Measurements from ENCODE around the gene TMEM98. TPM values are rescaled to one million over a fixed set of nuclear protein-coding genes. Genes with fewer than 3 reads are reported as not detected.

Gene TMEM98
- total and polyA plus RNA-seq, 9 donors: 112 to 399 (median 157) TPM

DNA sequence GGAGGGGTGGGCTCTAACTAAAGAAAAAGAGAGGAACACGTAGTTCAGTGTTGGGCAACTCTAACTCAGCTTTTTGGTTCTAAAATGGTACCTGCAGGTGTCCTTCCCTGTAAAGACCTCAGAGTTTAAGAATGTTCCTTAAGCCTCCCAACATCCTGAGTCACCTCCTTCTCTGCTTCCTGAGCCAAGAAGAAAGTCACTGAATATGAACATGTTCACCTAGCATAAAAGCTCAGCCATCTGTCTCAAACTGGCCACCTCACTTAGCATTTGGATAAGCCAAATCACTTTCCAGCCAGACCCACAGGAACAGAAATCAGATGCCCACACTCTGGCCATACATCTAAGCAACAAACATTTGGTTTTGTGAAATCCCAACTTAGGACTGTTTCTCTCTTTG, 3.7 kb downstream of the TMEM98 start:
- Histone ChIP-seq H3K27ac (no peak overlapping the region), H3K4me1 (ENCODE audit: insufficient read depth) (peaks cover 17% of the 10 kb centered on the region), H3K4me3 (no peak overlapping the region), H3K27me3 (no peaks in the 10 kb centered on the region), H3K9me3 (no peaks in the 10 kb centered on the region), H3K36me3 (no peaks in the 10 kb centered on the region)
- WGBS, 3 donors: 70 to 86% (median 82%) methylated on average over 1 of the region's 1 CpG
- TF ChIP-seq POLR2A (IDR thresholded peaks at IDR 0.05) (no peak), EP300 (IDR thresholded peaks at IDR 0.05) (no peak)
- TF ChIP-seq, protein P1, sequence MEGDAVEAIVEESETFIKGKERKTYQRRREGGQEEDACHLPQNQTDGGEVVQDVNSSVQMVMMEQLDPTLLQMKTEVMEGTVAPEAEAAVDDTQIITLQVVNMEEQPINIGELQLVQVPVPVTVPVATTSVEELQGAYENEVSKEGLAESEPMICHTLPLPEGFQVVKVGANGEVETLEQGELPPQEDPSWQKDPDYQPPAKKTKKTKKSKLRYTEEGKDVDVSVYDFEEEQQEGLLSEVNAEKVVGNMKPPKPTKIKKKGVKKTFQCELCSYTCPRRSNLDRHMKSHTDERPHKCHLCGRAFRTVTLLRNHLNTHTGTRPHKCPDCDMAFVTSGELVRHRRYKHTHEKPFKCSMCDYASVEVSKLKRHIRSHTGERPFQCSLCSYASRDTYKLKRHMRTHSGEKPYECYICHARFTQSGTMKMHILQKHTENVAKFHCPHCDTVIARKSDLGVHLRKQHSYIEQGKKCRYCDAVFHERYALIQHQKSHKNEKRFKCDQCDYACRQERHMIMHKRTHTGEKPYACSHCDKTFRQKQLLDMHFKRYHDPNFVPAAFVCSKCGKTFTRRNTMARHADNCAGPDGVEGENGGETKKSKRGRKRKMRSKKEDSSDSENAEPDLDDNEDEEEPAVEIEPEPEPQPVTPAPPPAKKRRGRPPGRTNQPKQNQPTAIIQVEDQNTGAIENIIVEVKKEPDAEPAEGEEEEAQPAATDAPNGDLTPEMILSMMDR (IDR thresholded peaks at IDR 0.05): no peak
- no peak for DNase-seq
- intact Hi-C loops (cut with DNase I): loop anchor here in 1 of 4 donors (10.0 kb wide), 1 partner anchor 447 kb away; the partner anchor contains the start of gene CDK5R1

DNA sequence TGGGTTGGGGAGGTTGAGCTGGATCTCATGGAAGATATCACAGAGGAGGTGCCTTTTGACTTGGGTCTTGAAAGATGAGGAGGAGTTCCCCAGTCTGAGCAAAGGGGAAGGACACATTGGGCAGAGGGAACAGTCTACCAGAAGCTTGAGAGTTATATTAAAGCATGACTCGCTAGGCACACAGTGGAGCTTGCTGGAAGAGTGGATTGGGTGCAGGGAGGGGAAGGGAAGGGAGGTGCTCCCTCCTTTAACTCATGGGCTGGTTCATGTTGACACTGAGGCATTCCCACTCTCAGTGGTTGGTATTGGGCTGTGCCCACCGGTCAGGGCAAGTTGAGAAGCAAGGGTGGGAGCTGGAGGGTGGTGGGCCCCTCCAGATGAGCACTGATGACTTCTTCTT, 5.9 kb downstream of the TMEM98 start:
- Histone ChIP-seq H3K27me3 (no peaks in the 10 kb centered on the region), H3K27ac (no peak overlapping the region), H3K36me3 (no peaks in the 10 kb centered on the region), H3K4me1 (ENCODE audit: insufficient read depth) (peaks cover 16% of the 10 kb centered on the region), H3K4me3 (no peak overlapping the region), H3K9me3 (no peaks in the 10 kb centered on the region)
- no peak for DNase-seq
- intact Hi-C loops (cut with DNase I): loop anchor here in 1 of 4 donors (10.0 kb wide), 1 partner anchor 449 kb away; the partner anchor contains the start of gene CDK5R1
- WGBS, 3 donors: 82 to 91% (median 88%) methylated on average over 2 of the region's 2 CpGs
- no peak for TF ChIP-seq POLR2A (IDR thresholded peaks at IDR 0.05)
- no peak for TF ChIP-seq EP300 (IDR thresholded peaks at IDR 0.05)
- TF ChIP-seq, protein P1 (IDR thresholded peaks at IDR 0.05): no peak

DNA sequence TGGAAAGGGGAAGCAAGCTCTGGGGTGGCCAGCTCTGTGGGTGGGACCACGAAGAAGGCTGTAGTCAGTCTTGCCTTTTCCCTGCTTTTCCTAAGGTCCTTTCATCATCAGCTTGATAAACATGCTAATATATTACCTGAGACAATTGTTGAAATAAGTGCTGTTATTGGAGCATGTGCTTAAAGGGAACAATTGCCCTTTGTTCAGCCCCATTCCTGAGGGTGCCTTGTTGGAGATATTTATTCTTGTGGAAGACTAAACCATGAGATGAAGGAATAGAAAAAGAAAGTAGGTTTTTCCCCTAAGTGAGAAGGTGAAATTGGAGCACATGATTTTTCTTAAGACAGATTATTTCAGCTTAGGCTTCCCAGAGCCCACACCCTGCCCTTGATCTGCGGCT, 7.8 kb downstream of the TMEM98 start:
- H3K36me3 ChIP-seq: no peaks in the 10 kb centered on the region
- H3K9me3 ChIP-seq: no peaks in the 10 kb centered on the region
- peak overlapping the region in 1 of 2 donors; percentile 78 for H3K27ac ChIP-seq
- WGBS, 3 donors: 66 to 77% (median 69%) methylated on average over 2 of the region's 2 CpGs
- DNase-seq: no peak
- no peaks in the 10 kb centered on the region for H3K27me3 ChIP-seq
- TF ChIP-seq EP300 (IDR thresholded peaks at IDR 0.05) (no peak), POLR2A (IDR thresholded peaks at IDR 0.05) (no peak)
- TF ChIP-seq, protein P1 (IDR thresholded peaks at IDR 0.05): no peak
- no peak overlapping the region for H3K4me3 ChIP-seq
- intact Hi-C loops (cut with DNase I): loop anchor here in 1 of 4 donors (10.0 kb wide), 1 partner anchor 451 kb away; the partner anchor contains the start of gene CDK5R1
- peaks cover 11% of the 10 kb centered on the region for H3K4me1 ChIP-seq (ENCODE audit: insufficient read depth)

DNA sequence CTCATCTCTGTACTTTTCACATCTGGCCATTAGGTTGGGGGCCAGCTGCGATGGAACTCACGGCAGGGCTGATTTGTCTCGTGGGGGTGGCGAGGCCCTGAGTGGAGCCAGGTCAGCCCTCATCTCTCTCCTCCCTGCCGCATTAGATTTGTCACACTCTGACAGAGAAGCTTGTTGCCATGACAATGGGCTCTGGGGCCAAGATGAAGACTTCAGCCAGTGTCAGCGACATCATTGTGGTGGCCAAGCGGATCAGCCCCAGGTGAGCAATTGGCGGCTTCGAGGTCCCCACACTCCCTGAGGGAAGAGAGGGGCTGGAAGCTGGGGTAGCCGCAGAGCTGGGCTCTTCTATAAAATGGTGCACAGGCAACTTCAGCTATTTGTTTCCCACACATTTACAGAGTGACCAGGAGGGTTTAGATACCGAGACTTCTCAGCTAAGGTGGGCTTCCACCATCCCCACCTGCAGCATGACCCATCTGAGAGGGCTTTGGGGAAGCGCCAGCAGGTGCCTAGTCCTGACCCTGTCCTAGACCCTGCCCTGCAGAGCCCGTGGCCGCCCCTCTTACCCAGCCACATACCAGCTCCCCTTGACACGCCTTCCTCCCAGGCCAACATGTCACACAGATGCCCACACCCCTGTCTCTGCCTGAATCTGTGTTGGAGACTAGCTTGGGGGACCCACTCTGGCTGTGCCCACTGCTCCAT, 8.4 kb downstream of the TMEM98 start:
- H3K27ac ChIP-seq: peak overlapping the region; percentile 76 to 78
- H3K9me3 ChIP-seq: no peaks in the 10 kb centered on the region
- peaks cover 11% of the 10 kb centered on the region for H3K4me1 ChIP-seq (ENCODE audit: insufficient read depth)
- H3K27me3 ChIP-seq: no peaks in the 10 kb centered on the region
- no peak for TF ChIP-seq EP300 (IDR thresholded peaks at IDR 0.05)
- TF ChIP-seq POLR2A (IDR thresholded peaks at IDR 0.05): no peak
- WGBS, 3 donors: 67 to 71% (median 70%) methylated on average over 15 of the region's 15 CpGs
- no peak overlapping the region for H3K4me3 ChIP-seq
- intact Hi-C loops (cut with DNase I): loop anchor here in 1 of 4 donors (10.0 kb wide), 1 partner anchor 452 kb away; the partner anchor contains the start of gene CDK5R1
- peak in 3 of 5 donors; percentile 27 to 60 (median 50) for DNase-seq
- no peaks in the 10 kb centered on the region for H3K36me3 ChIP-seq

Measured in ovary (tissue), 9 donors.